Activated CD8-positive, alpha-beta T cell treated with anti-CD3 and anti-CD28 coated beads for 36 hours (primary cell): ENCODE measurements around the gene JHY. TPM values are rescaled to one million over a fixed set of nuclear protein-coding genes. Genes with fewer than 3 reads are reported as not detected.

Source experiments
- ATAC-seq: fragments of 200-7000 bp; cut with Tn5 transposase; one replicate; pipeline ENCODE4 v1.10.0; 2021; ENCODE audit warnings: mild to moderate bottlenecking, moderate library complexity
- CTCF ChIA-PET: fragments of 350-600 bp; sonication (Branson Sonifier 250); formaldehyde crosslinking; loops from one replicate; lab custom pipeline; 2021; ENCODE audit warnings: antibody characterized with exemption; lab: Charles Lee
- POLR2A ChIA-PET: fragments of 350-600 bp; sonication (Branson Sonifier 250); formaldehyde crosslinking; loops from one replicate; lab custom pipeline; 2021; ENCODE audit warnings: antibody characterized with exemption; lab: Charles Lee
- DNase-seq: peaks from one replicate; pipeline ENCODE4 v3.0.0-alpha.2; 2020
- H3K27ac Mint-ChIP-seq: one replicate; pipeline ENCODE4 v1.8.0; 2021; ENCODE audit warnings: mild to moderate bottlenecking, mixed read lengths
- H3K27me3 Mint-ChIP-seq: one replicate; pipeline ENCODE4 v1.8.0; 2021; ENCODE audit warnings: mixed read lengths
- H3K36me3 Mint-ChIP-seq: one replicate; pipeline ENCODE4 v1.8.0; 2021; ENCODE audit warnings: low read depth, mixed read lengths
- H3K4me1 Mint-ChIP-seq: one replicate; pipeline ENCODE4 v1.8.0; 2021; ENCODE audit warnings: low read depth, mixed read lengths
- H3K4me3 Mint-ChIP-seq: one replicate; pipeline ENCODE4 v1.8.0; 2021; ENCODE audit warnings: mild to moderate bottlenecking, moderate library complexity, mixed read lengths
- H3K9me3 Mint-ChIP-seq: one replicate; pipeline ENCODE4 v1.8.0; 2021; ENCODE audit warnings: mixed read lengths
- intact Hi-C: fragments of 100-400 bp; cut with micrococcal nuclease; formaldehyde crosslinking; loops from one replicate; pipeline ENCODE4 v1.10.0; 2022
- total RNA-seq, 2 experiments: library from RNA; stranded (reverse); gene quantifications; one replicate each; pipeline ENCODE4 v1.2.3, GENCODE V29; 2021
- TF ChIP-seq, protein P1 (sequence below): fragments of 200-600 bp; IDR thresholded peaks from one replicate; pipeline ENCODE4 v1.8.0; 2022; ENCODE audit warnings: antibody characterized with exemption, mild to moderate bottlenecking

The JHY gene
- total RNA-seq, 2 experiments from 2014 or later = 1.3 to 1.8 TPM

GRCh38 chr11:122976061-122976733 is 93.6 kb downstream of the JHY start:
- H3K9me3 Mint-ChIP-seq = no peaks in the 10 kb centered on the region
- TF ChIP-seq, protein P1, sequence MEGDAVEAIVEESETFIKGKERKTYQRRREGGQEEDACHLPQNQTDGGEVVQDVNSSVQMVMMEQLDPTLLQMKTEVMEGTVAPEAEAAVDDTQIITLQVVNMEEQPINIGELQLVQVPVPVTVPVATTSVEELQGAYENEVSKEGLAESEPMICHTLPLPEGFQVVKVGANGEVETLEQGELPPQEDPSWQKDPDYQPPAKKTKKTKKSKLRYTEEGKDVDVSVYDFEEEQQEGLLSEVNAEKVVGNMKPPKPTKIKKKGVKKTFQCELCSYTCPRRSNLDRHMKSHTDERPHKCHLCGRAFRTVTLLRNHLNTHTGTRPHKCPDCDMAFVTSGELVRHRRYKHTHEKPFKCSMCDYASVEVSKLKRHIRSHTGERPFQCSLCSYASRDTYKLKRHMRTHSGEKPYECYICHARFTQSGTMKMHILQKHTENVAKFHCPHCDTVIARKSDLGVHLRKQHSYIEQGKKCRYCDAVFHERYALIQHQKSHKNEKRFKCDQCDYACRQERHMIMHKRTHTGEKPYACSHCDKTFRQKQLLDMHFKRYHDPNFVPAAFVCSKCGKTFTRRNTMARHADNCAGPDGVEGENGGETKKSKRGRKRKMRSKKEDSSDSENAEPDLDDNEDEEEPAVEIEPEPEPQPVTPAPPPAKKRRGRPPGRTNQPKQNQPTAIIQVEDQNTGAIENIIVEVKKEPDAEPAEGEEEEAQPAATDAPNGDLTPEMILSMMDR = no peak
- ChIA-PET CTCF (no interaction called here), POLR2A (no interaction called here)
- H3K27me3 Mint-ChIP-seq = peaks cover 74% of the 10 kb centered on the region
- peaks cover 26% of the 10 kb centered on the region for H3K4me1 Mint-ChIP-seq
- H3K4me3 Mint-ChIP-seq = peak overlapping the region; percentile 38
- no peak overlapping the region for H3K27ac Mint-ChIP-seq
- ATAC-seq (no peak), DNase-seq (no peak)
- intact Hi-C loops = no loop called here
- peaks cover 3% of the 10 kb centered on the region for H3K36me3 Mint-ChIP-seq

DNA sequence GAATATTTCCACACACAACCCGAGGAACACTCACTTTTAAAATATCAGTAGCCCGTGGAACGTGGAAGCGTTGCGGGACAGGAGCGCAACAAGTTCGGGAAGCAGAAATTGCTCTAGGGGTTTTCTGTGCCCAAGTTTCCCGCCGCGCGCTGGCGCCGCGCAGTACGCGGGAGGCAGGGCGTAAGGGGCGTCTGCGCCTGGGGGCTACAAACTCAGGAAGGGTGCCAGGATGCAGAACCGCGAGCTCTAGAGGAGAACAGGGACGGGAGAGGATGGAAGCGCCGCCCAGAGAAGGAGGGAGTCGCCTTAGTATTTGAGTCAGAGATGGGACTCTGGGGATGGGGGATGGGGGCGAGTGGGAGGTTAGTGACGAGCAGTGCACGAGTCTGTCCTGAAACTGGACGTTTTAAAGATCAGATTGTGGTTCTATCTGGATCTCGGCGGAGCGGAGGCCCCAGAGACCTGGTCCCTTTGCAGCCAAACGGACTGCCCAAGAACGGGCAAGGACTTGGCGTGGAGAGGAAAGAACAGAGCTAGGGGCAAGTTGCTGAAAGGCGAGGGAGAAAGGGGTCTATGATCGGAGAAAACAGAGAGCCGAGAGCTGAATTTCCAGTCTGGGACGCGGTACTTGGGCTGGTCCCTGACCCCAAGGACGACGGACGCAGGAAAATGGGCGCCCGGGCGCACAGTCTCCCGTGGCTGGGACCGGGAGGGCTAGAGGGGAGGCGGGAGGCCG is 94.3 kb downstream of the JHY start:
- intact Hi-C loops = no loop called here
- peaks cover 80% of the 10 kb centered on the region for H3K27me3 Mint-ChIP-seq
- no peaks in the 10 kb centered on the region for H3K9me3 Mint-ChIP-seq
- H3K36me3 Mint-ChIP-seq = peaks cover 3% of the 10 kb centered on the region
- ATAC-seq = no peak
- DNase-seq = no peak
- TF ChIP-seq, protein P1 = no peak
- peaks cover 26% of the 10 kb centered on the region for H3K4me1 Mint-ChIP-seq
- H3K4me3 Mint-ChIP-seq = peak overlapping the region; percentile 38
- ChIA-PET CTCF (no interaction called here), POLR2A (interaction anchor here (0.9 kb wide), 1 partner anchor 78 kb away, joined by 3 read pairs; no protein-coding TSS in a partner anchor)
- no peak overlapping the region for H3K27ac Mint-ChIP-seq

DNA sequence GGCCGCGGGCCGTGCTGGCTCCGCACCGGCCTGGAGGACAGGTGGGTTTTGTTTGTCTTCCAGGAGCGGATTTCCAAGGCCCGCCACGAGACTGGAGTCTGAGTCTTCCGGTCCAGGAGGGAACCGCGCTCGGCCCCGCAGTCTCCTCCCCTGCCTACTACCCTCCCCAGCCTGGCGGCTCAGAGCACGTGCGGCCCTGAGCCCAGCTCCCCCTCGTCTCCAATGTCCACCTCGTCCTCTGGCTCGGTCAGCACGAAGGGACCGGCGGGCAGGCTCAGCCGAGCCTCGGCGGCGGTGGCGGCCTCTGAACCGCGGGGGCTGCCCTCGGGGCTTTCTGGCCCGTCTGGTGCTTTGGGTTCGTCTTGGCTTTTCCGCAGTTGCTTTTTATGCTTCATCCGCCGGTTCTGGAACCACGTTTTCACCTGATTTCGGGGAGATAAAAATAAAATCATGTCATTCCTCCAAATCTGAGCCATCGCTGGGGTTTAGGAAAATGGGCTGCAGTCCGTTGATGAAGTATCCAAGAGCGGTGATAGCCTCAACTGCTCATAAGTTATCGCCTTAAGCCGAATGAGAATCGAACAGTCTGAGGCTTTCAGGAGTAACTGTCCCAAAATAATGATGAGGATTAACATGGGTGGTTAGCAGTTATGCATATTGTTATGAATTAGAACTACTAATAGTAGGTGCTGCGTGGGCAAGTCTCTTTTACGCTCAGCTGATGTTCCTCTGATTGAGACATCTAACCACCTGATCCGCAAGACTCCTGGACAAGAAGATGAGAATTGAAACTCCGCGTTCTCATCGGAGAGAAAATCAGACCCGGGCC is 95.1 kb downstream of the JHY start:
- no peak overlapping the region for H3K4me3 Mint-ChIP-seq
- intact Hi-C loops = no loop called here
- ATAC-seq = no peak

DNA sequence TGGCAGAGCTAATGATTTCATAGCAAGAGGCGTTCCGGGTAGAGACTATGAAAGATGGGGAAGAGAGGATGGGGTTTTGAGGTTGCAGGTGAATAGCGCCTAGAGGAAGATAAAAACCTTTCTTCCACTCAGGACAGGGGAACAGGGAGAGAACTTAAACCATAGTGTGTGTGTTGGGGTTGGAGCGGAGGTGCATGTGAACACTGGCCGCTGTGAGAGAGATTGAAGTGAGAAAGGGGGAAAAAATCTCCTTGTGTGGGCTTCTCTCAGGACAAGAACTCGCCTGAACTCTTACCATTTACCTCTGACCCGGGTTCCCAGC is 95.7 kb downstream of the JHY start:
- Mint-ChIP-seq H3K27ac (no peak overlapping the region), H3K36me3 (peaks cover 3% of the 10 kb centered on the region), H3K4me1 (peaks cover 31% of the 10 kb centered on the region), H3K4me3 (no peak overlapping the region), H3K9me3 (no peaks in the 10 kb centered on the region), H3K27me3 (peaks cover 88% of the 10 kb centered on the region)
- no peak for ATAC-seq
- TF ChIP-seq, protein P1 = no peak
- ChIA-PET POLR2A (no interaction called here), CTCF (no interaction called here)
- intact Hi-C loops = no loop called here
- no peak for DNase-seq

More for the DNA sequence above, 95.1 kb downstream of the JHY start:
- peaks cover 26% of the 10 kb centered on the region for H3K4me1 Mint-ChIP-seq
- peaks cover 3% of the 10 kb centered on the region for H3K36me3 Mint-ChIP-seq
- no peak for DNase-seq
- POLR2A ChIA-PET = interaction anchor here (0.9 kb wide), 1 partner anchor 77 kb away, joined by 3 read pairs; no protein-coding TSS in a partner anchor
- no peak overlapping the region for H3K27ac Mint-ChIP-seq
- no peaks in the 10 kb centered on the region for H3K9me3 Mint-ChIP-seq
- TF ChIP-seq, protein P1 = no peak
- CTCF ChIA-PET = no interaction called here
- peaks cover 84% of the 10 kb centered on the region for H3K27me3 Mint-ChIP-seq
